HG03442 (cell line): ENCODE data around the gene ZNF827.

Source experiments
- ATAC-seq: cut with Tn5 transposase; IDR thresholded peaks from one replicate; pipeline ENCODE4 v1.9.1; 2021; ENCODE audit warnings: mild to moderate bottlenecking, moderate library complexity; ENCODE audit not compliant: unreplicated experiment

Gene ZNF827

DNA sequence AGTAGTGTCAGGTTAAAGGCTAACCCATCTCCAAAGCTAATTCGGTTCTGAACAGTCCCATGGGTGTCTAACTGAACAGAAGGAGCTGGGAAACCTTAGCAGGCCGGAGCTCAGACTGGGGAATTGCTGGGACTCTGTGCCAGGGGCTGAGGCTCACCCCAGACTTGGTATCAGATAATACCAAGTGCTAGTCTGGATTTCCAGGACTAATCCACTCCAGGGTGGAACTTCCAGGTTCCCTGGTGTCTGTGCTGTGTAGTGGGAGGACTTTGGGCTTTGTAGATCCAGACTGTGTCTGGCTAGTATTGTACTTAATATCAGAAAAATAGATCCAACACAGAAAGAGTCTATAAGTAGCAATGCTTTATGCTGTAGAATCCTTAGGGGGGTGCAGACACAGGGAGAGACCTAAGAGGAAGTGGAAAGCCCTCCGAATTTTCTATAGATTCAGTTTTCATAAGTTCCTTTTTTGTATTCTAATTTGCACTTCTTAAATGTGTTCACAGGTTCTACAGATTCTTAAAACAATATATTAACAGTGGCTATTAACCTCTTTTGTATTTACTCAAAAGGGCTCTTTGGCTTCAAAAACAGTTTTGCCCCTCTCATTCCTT, 4.1 kb downstream of the ZNF827 start:
- ATAC-seq, result no peak

DNA sequence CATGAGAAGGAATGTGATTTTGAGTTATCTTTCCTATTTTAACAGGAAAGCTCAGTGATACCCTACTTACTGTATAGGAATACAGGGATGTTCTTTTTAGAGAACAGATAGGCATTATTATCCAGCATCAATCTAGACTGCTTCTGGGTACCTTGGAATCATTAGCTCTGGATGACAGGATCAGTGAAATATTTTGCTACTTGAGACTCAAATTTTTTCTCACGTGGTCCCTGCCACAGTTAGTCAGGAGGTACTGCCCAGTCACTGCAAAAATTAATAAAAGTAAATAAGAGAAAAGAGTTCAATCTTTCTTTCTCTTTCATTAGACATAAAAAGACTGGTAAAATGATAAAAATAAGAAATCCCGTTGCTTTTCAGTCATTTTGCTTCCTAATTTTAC, 5.5 kb downstream of the ZNF827 start:
- no peak for ATAC-seq

DNA sequence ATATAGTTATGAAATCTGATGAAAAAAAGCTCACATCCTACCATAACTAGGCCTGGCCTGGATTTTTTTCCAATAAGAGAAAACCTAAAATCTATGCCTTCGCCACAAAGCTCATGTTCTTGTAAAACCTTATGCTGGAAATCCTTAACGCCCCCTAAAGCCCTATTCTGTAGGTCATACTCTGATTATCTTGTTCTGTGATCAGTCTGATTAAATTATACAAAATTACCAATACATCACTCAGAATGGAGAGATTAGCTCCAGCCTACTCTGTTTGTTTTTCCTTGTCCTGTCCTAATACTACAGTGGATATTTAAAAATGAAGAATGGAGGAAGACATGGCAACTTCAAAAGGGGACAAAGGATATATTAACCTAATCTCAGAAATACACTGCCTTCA, 7.2 kb downstream of the ZNF827 start:
- ATAC-seq, result no peak

DNA sequence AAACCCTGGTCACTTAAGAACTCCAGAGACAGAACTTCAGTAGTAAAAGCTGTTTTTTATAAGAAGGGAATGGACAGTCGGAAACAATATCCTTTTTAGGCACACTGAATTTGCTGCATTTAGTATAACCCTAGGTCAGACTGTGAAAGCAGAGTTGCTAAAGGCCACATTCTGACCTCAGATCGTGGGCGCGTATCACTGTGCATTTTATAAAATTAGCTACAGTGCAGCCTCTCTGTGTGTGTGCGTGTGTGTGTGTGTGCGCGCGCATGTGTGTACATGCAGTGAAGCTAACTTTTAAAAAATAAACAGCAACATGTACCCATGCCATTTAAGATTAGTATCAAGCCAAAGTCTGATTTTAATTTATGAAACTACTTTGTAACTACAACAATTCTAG, 8.0 kb downstream of the ZNF827 start:
- ATAC-seq, result no peak

DNA sequence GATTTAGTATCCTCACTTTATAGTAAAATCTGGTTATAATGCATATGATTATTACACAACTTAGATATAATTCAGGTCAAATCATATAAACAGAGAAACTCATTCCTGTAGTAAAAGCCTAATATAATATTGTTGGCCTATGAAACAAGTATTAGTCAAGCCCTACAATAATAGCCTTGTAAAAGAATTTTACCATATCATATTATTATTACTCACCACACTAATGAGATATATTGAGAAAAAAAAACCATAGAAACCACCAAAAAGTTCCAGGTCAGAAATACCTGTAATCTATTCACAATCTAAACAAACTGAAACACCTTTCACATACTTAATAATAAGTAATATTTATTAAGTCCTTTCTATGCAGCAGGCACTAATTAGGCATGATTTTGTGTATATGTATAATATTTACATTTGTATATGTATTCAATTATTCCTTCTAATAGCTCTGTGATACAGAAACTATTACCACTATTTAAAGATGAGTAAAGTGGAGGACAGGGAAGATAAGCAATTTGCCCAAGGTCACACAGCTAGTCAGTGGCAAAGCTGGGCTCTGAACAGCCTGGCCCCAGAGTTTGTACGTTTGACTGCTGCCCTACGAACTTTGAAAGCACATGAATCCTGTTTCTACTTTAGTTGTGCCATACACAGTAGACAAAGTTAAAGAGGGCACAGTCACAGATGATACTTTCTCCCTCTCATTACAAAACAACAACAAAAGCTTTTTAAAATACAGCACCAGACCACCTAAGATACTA, 9.0 kb downstream of the ZNF827 start:
- peak; percentile 39 for ATAC-seq

DNA sequence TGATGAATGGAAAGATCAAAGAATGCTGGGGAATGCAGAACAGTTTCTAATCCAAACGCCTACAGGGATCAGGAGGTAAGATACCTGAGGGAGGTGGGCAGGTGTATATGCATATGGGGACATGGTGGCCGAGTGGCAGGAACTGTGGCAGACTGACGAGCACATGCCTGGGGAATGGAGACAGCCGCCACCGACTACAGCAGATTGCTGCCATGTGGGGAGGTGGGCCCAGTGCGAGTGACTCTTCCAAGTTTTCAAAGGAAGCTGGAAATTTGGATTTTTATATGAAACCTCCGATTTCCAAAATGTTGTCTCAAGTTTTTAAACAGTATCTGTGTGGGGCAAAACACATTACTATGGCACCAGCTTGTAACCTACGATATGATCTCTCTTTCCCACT, 9.9 kb downstream of the ZNF827 start:
- ATAC-seq, result no peak

DNA sequence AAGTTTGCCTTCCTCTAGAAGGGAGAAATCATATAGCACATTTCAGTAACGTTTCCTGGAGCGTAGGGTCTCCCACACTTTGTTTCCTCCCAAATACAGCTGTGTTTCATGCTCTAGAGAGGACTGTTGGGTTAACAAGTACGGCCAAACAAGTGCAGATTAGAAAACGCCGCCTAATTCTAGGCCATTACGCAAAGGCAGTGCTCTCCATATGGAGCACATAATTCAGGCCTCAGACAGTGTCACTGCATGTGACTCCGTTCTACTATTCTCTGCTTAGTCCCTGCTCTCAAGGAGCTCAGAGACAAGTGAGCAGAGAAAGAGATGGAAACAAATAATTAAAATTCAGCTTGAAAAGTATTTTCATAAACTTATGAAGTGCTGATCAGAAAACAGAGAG, 11.6 kb downstream of the ZNF827 start:
- no peak for ATAC-seq

DNA sequence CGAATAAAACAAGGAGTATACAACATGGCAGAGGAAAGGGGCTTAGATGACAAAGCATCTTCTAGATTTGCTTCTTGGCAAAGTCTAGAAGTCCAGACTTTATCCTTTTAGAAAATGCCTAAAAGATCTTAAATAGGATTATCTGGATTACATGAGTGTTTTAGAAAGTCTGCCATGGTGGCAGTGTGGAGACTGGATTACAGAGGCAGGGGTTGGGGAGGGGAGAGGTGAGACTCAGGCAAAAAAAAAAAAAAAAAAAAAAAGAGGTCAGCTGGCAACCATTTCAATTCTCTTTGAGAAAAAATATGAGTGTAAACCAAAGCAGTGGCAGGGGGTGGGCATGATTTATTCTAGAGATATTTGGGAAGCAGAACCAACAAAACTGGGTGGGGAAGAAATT, 17.4 kb downstream of the ZNF827 start:
- ATAC-seq, result no peak

DNA sequence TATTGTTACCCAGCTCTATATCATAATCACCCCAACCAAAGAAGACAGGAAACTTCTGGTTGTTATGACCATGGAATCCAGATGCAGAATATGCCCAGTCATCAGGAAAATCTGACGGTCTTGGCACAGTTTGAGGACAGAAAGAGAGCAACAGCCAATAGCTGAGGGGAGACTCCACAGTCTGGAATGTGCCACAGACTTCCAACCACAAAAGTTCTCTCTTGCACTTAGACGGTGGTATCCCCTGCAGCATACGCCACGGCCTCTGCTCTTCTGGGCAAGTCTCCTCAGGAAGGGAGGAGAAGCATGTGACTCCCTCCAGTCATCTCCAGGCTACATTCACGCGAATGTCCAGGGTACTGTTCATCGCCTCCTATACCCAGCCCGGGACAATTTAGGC, 18.4 kb downstream of the ZNF827 start:
- no peak for ATAC-seq

DNA sequence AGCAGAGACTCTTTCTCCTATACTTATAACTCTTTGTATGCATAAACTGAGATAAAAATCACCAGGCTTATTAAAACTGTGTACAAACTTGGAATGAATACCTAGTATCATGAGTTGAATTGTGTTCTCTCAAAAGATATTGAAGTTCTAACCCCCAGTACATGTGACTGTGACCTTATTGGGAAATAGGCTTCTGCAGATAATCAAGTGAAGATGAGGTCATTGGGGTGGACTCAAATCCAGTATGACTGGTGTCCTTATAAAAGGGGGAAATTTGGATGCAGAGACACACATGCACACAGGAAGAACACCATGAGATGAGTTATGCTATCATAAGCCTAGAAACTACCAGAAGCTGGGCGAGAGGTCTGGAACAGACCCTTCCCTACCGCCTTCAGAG, 26.2 kb downstream of the ZNF827 start:
- ATAC-seq, result no peak

DNA sequence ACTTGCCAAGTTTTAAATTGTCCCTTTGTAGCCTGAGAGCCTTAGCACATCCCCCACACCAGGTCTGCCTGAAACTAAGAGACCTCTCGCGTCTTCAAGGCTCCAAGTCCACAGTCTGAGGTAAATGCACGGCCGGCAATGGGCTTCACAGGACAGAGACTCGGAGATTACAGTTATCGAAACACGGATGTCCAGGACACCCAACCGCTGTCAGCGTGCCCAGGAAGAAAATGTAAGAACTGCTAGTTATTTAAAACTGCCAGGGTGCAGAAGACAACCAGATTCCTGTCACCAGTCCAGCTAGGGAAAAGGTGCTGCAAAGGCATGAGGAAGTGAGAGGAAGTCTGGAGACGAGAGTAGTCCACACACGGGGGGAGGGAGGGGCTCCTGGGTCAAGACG, 28.9 kb downstream of the ZNF827 start:
- no peak for ATAC-seq

DNA sequence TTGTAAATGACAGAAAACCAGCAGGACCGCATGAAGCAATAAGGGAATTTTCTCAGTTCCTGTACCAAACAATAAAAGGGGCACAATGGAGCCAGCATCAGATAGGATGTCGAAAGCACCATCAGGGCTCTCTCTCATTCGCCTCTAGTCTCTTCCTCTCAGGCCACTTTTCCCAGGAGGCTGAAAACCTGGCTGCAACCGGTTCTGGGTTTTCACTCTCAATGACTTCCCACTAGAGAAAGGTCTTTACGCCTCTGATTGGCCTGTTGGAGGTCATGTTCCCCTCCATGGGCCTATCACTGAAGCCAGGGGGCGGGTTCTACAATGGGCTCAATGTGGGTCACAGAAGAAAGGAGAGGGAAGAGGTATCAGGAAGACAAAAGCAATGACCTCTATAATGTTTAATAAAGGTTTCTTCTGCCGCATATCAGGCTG, 29.3 kb downstream of the ZNF827 start:
- no peak for ATAC-seq

DNA sequence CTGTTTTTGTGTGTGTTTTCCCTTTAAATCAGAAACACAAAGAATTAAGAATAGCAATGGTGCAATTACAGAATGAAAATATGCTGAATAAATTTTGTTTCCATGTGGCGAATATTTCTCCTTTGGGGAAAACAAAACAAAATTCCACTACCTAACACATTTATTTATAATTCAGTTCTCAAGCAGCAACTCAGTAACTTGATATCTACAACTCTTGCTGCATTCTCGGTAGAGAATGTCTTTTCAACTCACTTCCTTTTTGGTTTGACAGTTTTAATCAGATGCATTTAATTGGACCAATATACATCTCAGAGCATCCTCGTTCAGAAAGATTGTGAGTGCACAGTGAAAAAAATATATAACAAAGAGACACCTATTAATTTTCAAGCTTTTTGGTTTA, 30.8 kb downstream of the ZNF827 start:
- ATAC-seq, result no peak

DNA sequence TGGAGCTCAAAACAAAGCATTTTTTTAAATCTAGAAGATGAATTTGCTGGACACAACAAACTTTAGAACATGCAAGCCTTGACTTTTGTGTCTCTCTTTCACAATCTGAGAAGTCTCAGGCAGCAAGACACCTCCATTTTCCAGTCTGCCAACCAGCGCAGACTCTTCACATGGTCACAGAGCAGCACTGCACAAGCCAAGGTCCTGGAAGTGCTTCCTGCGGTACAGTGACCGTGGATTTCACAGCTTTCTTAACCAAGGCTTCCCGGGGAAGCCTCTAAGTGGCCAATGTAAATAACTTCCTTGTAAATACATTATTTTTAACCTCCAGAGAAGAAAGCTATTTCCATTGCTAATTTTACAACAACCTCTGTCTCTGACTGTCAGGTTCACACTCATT, 31.2 kb downstream of the ZNF827 start:
- no peak for ATAC-seq

DNA sequence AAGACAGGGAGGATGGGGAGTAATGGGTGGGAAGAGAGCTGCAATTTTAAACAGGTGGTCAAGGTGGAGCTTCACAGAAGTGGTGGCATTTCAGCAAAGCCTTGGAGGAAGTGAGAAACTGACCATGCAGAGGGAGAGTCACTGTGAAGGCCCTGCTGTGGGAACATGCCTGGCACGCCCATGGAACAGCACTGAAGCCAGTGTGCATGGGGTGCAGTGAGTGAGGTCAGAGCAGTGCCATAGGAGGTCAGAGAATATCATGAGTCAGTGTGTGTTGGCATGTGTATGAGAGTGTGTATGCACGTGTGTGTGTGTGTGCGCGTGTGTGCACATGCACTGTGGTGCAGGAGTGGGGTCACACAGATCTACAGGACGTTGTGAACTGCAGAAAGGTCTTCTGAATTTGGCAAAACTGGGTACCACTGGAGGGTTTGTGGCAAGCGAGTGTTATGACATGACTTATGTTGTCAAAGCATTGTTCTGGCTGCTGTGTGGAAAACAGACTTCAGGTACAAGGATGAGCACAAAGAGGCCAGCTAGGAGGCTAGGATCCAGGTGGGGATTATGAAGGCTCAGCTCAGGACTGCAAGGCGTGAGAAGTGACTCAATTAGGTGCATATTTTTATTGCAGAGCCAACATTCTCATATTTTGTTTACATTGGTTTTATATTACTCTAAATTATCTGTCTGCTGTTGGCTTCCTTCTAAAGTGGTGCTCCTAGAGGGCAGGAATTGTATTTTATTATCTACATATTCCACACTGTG, 34.0 kb downstream of the ZNF827 start:
- ATAC-seq, result no peak

DNA sequence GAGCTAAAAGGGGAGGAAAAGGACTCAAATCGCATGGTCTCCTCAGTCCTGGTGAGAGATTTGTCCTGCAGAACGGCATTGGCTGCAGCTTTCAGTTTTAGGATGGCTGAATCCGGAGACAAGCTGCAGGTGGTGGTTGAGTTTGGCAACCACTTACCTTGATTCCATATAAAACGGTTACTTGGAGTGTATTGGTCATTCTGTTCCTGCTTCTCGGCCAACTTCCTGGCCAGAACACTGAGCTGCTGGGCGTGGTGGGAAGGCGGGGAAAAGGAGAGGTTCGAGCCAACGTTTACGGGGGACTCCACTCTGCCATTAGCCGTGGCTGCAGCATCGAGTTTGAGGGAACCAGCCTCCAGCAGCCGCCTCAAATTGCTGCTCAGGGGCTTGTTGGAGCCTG, 36.1 kb downstream of the ZNF827 start:
- ATAC-seq, result no peak

DNA sequence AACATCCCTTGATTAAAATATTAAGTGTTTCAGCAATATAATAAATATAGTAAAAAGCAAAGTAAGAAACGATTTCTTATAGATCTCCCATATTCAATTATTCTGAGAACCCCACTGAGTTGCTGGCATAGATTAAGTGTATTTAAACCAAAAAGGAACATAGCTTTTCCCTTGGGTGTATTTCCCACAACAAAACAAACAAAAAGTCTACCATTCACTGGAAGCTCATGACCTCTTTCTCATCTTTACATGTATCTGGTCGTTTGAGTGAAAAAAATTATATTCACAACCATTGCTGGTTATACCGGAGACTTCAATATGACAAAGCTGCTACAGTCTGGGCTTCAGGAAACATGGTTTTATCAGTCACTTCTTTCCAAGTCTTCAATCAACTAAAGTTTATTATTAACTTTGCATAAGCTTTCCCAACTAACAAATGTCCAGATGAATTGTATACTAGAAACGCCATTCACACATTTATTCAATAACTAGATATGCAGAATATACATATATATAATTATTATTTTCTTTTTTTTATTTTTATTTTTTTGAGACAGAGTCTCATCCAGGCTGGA, 38.6 kb downstream of the ZNF827 start:
- no peak for ATAC-seq

DNA sequence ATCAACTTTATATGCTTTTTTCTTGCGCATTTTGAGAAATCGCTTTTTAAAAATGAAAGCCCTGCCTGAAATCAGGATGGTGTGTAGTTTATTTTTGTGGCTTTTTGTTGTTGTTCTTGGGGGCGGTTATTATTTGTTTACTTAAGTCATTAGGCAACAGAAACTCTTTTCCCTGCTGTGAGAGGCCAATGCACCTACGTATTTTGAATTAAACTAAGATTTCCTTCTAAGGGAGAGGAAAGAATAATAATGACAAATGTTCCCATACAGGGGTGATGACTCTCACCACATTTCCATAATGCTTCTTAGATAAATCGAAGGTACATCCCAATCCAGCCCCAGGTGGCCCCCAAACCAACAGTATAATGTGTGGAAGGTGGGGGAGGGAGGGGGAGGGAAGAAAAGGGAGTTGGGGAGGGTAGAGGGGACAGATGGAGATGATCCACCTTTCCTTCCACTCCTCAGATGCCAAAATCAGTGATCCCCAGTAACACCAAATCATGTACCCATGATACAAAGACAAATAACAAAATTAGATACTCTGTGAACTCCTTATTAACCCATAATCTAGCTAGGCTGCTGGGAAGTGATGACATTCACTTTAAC, 39.6 kb downstream of the ZNF827 start:
- ATAC-seq, result no peak

DNA sequence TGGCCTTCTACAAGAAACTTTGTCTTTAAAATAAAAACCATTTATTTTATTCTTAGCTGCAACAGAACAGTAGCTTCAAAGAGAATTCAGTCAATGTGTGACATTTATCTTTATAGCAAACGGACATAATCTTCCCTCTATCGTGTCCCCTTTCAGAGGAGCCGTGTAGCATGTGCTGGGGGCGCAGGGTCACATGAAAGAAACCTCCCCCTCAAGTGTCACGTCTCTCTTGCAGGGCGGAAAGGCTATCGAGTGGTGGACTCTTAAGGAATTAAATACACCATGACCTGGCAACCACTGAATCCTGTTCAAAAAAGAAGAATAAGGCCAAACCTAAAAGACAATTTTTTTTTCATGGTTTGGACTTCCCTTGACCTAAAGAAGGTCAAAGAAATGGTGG, 40.2 kb downstream of the ZNF827 start:
- ATAC-seq, result no peak

DNA sequence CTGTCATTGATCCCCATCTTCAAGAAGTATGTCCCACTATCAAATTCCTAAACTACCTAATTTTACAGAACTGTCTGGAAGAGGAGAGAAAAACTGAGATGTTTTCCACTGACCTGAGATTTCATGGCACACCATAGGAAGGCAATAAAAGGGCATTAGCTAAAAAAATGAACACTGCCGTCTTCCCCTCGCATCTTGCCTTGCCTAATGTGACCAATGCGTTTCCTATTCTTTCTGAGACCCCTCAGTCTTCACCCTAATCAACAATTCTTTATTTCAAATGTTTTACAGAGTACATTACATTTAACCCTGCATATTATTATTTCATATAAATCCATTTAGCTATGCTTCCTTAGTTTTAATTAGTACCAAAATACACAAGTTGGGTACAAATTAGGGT, 43.6 kb downstream of the ZNF827 start:
- ATAC-seq, result no peak

DNA sequence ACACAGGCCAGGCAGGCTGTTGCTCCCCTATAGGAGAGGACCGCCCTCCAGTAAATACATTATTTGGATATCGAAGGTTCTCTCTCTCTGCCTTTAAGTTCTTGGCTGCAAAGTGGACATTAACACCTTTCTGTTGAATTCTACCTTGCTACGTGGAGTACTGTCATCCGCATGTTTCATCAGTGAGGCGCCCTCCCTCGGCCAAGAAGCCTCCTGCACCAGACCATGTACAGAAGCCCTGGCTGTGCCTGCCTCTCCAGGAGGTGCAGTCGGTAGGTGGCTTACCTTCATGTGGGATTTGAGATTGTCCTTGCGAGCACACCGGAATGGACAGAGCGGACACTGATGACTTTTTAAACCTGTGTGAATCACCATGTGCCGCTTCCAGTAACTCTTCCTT, 46.7 kb downstream of the ZNF827 start:
- ATAC-seq, result no peak
